GM12872 (cell line): ENCODE results near the gene CXXC5.

ENCODE experiments used
- TF ChIP-seq, protein P1 (sequence below): IDR thresholded peaks from 3 replicates; pipeline ENCODE4 v1.5.1; 2011; ENCODE audit warnings: low read depth, mild to moderate bottlenecking, low read length, moderate library complexity; ENCODE audit not compliant: insufficient read depth

Gene CXXC5

GRCh38 chr5:139660923-139661814 lies 13.0 kb downstream of the CXXC5 start:
- TF ChIP-seq, protein P1, sequence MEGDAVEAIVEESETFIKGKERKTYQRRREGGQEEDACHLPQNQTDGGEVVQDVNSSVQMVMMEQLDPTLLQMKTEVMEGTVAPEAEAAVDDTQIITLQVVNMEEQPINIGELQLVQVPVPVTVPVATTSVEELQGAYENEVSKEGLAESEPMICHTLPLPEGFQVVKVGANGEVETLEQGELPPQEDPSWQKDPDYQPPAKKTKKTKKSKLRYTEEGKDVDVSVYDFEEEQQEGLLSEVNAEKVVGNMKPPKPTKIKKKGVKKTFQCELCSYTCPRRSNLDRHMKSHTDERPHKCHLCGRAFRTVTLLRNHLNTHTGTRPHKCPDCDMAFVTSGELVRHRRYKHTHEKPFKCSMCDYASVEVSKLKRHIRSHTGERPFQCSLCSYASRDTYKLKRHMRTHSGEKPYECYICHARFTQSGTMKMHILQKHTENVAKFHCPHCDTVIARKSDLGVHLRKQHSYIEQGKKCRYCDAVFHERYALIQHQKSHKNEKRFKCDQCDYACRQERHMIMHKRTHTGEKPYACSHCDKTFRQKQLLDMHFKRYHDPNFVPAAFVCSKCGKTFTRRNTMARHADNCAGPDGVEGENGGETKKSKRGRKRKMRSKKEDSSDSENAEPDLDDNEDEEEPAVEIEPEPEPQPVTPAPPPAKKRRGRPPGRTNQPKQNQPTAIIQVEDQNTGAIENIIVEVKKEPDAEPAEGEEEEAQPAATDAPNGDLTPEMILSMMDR = no peak

DNA sequence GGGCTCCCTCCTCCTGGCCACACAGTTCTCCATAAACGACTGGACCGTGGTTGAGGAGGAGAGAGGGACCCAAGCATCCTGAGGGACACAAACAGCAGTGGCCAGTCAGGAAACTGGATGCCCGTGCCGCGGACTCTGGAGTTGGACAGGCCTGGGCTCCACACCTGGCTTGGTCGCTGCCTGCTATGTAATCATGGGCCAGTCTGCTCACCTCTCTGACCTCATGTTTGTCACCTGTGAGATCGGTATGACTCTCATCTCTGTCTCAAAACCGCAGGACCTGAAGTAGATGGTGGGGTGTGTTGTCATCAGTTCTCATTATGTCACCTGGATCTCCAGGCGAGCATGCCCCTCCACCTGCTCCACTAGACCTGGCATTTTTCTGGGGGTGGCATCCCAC lies 14.5 kb downstream of the CXXC5 start:
- TF ChIP-seq, protein P1 = no peak

DNA sequence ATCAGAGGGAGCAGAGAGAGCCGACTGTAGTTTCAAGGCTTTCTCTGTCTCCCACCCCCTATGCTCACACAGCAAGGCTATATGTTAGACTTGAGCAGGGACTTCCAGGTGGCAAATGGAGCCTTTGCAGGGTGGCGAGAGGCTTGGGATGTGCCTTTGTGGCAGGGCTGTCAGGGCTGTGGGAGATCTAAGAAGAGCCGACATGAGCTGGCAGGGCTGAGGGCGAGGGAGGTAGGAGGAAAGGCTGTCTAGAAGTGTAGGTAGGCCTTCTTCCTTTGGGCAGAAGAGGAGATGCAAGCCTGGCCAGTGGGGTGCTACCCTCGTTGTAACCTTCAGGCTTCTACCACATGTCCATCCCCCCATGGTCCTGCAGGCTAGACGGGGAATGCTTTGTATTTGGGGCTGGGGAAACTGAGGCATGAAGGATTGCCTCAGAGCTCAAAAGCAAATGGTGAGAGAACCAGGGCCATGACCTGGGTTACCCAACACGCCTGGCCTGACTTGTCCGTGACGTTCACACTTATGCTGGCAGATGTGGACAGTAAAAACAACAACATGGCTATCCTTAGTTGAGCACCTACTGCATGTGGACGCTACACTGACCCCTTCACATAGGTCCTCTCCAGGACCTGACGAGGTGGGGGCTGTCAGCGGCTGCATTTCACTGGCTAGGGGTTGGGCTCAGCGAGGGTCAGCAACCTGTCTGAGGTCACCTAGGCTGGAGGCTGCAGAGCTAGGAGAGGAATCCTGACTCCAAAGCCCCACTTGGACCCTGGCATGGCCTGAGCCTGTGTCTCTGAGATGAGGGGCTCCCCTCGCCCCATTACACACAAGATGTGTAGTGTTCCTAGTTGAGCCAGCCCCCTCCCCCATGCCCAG lies 15.3 kb downstream of the CXXC5 start:
- TF ChIP-seq, protein P1 = no peak

DNA sequence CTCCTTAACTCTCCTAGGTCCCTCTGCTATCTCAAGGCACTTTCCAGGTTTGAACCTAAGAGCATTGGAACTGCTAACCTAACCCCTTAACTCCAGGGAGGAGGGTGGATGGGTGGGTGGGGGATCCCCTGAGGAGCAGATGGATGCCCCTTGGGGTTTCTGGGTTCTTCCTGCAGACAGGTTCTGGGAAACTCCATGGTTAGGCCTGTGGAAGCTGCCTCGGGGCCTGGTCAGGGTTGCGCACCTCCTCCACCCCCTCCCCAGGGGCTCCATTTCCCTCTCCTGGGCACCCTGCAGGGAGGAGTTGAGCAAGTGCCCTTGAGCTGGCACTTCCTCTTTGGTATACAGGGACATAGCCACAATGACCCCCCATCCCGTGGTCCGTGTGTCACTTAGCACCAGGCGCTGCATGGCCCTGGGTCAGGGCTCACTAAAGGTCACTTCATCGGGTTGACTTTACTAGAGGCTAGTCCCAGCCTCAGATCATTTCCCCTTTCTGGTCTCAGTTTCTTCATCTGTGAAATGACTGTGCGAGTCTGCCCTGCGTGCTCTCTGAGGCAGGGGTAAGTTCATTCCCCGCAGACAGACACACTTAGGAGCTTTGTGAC lies 16.0 kb downstream of the CXXC5 start:
- TF ChIP-seq, protein P1 = no peak

DNA sequence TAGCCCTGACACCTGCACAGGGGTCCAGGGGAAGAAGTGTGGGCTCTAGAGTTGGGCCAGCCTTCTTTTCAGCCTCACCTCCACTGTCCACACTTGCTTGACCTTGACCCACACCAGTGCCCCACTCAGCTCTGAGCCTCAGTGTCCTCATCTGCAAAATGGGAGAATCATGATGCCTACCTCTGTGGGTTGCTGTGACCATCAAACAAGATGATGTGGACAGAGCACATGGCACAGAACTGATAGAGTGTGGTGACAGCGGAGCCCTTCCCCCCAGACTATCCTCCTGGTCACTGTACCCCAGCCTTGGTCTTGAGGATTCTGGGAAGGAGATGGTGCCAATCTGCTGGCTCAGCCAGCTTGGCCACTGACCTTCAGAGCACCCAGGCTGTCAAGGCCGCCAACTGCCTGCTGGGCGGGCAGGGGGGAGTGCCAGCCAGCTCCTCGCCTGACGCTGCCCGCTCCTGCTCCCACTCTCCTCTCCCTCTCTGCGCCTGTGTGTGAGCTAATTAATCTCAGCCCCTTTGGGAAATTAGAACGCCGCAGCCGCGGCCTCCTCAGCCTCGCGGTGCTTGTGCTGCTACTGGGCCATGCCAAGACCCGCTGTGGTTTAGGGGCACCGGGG lies 16.7 kb downstream of the CXXC5 start:
- TF ChIP-seq, protein P1 = no peak

- TF ChIP-seq, protein P1 = no peak
Measured at GRCh38 chr5:139665626-139666025, 17.5 kb downstream of the CXXC5 start.

- TF ChIP-seq, protein P1 = no peak
Measured at GRCh38 chr5:139666551-139666950, 18.4 kb downstream of the CXXC5 start.
